Effector CD4-positive, alpha-beta T cell (primary cell): ENCODE results near the gene ITGB3.
"Not testable (repeated sequence)": the region's sequence is repeated elsewhere in the genome, so short reads cannot be mapped to it uniquely, and the experiment has no call there.

Source experiments
- DNase-seq: peaks from one replicate; pipeline ENCODE4 v3.0.0-alpha.2; 2020

Gene ITGB3

DNA sequence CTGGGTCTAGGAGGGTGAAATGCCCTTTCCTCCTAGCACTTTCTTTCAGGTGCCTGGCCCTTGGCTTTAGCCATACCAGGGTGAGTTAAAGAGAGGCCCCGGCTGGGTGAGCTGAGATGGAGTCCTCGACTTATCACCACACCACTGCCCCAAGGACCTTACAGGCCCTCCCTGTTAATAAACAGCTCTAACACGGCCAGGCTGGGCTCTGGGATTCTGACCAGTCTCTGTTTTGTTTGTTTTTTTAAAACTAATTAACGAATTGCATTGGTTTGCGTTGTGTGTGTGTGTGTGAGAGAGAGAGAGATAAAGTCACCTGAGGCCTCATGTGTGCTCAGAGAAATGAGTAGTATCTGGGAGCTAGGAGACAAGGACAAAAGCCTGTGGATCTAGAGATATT lies 30.2 kb upstream of the ITGB3 start:
- no peak for DNase-seq

DNA sequence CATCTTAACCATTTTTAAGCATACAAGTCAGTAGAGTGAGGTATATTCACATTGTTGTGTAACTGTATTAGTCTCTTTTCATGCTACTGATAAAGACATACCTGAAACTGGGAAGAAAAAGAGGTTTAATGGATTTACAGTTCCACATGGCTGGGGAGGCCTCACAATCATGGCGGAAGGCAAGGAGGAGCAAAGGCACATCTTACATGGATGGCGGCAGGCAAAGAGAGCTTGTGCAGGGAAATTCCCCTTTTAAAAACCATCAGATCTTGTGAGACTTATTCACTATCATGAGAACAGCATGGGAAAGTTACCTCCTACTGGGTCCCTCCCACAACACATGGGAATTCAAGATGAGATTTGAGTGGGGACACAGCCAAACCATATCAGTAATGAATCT lies 29.6 kb upstream of the ITGB3 start:
- DNase-seq, result not testable (repeated sequence)

DNA sequence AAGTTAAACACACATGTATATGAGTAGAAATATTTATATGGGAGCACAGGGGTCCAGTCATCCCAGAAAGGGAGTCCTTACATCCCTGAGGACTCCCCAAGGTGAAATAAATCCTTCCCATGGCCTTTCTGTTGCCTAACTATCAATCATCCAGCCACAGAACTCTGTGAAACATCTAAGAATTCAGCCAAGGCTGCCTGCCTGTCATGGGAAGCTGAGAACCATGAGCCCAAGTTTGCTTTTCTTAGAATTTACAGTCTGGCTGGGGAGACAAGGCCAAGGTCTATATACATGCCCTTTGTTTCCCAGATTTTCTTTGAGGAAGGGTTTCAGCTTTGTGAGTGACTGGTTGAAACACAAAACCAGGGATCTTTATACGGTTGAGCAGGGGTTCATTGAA lies 28.7 kb upstream of the ITGB3 start:
- no peak for DNase-seq

DNA sequence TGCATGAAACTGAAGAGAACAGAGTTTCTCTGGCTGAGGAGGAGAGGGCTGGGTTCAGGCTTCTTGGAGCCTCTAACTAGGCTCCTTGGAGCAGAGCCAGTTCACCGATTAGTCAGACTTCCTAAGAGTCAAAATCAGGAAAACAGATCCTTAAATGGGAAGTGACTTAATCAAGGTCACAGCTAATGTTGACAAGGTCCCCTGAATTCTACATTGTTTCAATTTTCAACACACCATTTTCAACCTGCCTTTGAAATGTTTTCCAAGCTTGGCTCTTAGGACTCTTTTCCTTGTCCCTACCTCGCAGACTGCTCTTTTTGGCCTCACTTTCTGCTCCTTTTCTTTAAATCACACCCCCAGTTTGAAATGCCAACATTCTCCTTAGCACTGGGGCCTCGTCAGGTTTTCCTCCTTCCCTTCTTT lies 28.2 kb upstream of the ITGB3 start:
- DNase-seq, result no peak

DNA sequence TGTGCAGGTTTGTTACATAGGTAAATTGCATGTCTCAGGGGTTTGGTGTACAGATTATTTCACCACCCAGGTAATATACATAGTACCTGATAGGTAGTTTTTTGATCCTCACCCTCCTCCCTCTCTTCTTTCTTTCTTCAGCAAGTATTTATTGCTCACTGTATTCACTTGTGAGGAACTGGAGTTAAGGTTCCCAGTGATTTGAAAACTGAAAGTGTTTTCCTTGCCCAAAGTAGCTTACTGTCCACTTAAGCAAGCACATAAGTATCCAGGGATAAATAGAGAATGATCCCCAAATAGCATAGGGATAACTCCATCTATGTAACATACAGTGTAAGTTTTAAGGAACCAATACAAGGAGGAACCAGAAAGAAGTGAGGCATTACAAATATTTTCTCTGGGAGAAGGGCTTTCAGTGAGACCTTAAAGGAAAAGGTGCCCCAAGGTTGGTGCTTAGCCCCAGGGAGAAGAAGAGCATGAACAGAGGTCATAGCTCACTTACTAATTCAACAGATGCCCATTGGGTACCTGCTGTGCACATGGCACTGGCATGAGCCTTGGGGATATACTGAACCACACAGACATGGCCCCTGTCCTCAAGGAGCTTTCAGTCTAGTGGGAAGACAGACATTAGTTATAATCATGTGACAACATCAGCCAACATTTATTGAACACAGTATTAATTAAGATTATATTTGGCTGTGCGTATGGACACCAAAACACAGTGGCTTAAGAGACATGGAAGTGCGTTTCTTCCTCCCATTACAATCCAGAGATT lies 27.5 kb upstream of the ITGB3 start:
- DNase-seq, result no peak

DNA sequence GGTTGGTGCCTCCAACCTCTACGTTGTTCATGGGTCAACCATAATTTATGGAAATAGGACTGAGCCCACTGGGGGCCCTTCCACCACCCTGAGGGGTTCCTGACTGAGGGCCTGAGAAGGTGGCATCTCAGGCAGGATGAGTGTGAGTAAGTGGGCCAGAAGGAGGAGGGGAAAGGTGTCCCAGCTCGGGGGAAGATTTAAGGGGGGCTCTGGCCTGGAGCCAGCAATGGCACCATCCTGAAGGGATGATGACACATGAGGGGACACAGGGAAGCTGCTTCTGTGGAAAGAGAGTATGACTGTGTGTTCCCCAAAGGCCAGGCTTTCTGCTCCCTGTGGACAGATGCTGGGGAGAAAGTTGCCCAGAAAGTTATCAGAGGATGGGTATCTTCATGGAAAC lies 25.8 kb upstream of the ITGB3 start:
- DNase-seq, result no peak

DNA sequence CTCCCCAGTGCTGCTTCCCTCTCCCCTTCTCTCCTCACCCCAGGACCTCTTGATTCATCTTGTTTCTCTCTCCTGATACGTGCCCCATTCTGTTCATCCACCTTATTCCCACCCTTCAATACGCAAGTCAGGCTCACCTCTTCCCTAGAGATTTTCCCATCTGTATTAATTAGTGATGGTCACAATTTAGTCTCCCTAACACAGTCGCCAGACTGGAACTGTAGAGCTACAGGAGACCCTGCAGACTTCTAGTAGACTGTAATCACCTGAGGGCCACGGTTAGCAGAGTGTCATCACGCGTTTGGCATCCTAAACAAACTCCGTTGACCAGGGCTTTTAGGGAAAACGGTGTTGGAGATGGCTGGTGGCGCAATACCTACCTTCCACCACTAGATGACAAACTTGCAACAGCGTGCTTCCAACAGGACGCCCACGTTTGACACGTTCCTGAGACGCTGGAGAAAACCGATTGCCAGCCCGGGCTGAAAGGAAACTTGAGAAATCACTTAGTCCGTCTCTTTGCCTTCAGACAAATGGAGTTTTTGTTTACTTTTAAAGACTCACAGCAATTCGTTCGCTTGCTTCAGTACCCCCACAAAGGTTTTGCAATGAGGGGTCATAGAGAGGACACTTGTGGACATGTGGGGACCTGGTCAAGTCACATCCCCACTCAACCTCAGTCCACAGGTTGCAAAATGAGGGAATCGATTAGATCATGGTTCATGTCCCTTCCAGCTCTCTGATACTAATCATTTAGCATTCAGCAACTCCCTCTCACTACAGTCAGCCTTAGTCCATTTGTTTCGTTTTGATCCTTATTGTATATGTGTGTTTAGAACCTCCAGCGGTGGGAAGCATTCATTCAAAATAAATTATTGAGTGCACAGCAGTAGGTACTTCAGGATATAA lies 23.8 kb upstream of the ITGB3 start:
- DNase-seq, result peak; percentile 50

DNA sequence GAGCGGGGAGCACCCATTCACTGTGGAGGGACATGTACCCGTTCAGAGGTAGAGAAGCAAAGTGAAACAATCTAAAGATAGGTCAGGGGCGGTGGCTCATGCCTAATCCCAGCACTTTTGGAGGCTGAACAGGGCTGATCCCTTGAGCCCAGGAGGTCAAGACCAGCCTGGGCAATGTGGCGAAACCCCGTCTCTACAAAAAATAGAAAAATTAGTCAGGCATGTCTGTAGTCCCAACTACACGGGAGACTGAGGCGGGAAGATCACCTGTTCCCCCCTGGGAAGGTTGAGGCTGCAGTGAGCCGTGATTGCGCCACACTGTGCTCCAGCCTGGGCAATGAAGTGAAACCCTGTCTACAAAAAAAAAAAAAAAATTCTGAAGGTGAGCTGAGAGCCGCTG lies 22.8 kb upstream of the ITGB3 start:
- DNase-seq, result no peak

DNA sequence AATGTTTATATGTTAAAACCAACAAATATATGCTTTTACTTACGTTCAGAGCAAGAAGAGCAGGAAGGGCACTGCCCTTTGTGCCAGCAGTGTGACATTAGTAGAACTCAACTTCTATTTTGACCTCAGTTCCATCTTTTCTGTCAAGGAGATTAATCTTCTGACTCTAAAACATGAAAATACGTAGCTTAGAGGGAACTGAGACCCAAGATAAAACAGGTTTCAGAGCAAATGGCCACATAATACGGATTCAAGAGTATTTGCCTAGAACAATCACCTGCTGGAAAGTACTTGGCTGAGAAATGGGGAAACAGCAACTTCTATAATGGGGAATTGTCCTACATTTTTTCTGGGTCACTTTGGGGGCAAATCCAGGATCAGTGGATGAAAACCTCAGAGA lies 22.3 kb upstream of the ITGB3 start:
- DNase-seq, result no peak

DNA sequence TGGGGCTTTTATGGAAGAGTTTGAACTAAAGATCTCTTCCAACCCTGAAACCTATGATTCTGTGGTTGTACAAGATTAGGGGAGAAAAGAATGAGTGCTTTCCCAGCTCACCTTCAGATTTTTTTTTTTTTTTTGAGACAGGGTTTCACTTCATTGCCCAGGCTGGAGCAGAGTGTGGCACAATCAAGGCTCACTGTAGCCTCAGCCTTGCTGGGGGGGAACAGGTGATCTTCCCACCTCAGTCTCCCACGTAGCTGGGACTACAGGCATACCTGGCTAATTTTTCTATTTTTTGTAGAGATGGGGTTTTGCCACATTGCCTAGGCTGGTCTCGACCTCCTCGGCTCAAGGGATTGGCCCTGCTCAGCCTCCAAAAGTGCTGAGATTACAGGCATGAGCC lies 21.8 kb upstream of the ITGB3 start:
- no peak for DNase-seq

DNA sequence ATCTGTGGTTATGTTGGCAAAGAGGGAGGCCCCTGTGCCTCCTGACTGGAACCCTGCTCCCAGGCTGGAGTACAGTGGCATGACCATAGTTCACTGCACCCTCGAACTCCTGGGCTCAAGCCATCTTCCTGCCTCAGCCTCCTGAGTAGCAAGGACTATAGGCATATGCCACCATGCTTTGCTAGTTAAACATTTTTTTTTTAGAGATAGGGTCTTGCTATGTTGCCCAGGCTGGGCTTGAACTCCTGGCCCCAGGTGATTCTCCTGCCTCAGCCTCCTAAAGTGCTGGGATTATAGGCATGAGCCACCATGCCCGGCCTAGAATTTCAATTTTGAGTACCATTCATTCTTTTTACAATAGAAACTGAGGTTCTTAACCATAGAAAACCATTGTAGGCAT lies 21.2 kb upstream of the ITGB3 start:
- no peak for DNase-seq

DNA sequence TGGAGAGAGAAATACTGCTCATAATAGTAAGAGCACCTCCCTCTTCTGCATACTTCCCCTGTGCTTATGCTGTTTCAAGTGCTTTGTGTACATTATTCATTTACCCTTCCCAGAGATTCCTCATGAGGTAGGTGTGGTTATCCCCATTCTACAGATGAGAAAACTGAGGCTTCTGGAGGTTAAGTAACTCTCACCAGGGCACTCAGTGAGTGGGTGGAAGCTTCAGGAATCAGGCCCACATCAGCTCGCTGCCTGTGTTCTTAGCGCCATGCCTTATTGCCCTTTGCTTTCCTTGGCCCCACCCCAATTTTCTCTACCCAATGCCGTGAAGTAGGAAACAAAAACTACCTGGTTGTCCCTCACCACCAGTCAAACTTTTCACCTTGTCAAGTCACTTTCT lies 18.1 kb upstream of the ITGB3 start:
- DNase-seq, result no peak

DNA sequence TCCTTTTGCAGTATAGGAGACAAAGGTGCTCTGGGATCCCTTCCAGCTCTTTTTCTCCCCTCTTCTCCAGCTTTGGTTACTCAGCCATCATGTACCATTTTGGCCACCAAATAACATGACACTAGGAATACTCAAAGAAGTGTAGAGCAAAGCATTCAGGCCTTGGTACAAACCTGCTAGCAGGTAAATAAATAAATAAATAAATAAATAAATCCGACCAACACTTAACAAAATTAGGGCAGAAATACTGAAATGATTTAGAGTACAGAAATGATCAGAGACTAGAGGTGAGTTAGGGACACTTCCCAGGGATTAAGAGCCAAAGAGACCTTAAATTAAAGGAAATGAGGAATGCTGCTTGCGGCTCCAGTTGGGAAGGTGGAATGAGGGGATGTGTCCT lies 17.7 kb upstream of the ITGB3 start:
- no peak for DNase-seq

DNA sequence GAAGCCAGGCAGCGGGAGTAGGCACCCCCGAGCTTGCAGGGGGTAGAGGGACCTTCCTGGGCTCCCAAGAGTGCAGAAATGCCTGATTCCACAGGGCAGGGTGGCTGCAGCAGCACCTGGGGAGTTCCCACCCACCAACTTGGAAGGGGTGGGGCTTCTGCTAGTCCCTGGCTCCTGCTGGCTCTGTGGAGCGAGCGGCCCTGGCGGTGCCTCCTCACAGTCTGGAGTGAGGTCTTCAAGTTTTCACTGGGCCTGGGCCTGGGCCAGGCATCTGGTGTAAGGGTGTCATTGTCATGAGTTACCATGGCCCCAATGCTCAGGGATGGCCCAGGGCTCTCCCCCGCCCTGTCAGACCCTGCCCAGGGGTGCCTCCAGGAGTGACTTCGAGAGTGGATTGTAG lies 15.8 kb upstream of the ITGB3 start:
- DNase-seq, result no peak

DNA sequence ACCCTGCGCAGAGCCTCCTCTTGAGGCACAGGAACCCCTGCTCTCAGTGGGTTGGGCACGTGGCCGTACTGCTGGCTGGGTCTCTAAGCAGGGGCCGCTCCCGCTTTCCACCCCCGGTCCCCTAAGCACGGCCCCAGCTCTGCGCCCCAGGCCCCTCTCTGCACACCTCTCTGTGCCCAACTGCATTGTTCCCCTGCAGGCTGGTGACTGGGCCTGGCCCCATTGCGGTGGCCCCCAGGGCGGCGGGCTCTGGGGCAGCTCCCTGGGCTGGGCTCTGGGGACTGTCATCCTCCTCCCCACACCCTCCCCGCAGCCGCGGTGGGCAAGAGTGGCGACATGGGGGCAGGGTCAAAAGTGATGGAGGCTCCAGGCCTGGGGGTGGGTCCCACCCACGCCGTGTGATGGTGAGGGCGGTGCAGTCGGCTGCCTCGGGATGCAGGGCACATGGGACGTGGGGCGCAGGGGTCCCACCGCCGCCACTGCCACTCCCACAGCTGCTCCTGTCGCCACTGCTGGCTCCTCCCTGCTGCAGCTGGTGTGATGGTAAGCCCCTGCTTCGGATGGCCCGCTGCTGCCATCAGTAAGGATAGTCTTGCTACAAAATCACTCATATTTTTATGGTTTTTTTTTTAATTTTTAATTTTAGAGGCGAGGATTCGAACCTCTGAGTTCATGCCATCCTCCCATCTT lies 15.2 kb upstream of the ITGB3 start:
- no peak for DNase-seq

DNA sequence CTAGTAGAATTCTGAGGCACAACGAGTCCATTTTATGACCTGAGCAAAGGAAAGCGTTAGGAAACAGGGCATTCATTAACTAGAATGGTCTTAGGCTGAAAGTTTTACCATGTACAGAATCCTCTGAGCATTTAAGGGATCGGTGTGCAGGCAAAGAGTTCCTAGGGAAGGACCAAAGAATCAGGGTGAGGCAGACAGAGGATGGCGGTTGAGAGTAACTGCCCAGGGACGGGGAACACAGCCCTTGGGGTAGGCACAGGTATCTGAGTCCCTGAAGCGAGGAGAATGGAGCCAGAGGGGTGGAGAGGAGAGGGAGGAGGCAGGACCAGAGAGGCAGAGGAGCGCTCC lies 14.0 kb upstream of the ITGB3 start:
- no peak for DNase-seq

DNA sequence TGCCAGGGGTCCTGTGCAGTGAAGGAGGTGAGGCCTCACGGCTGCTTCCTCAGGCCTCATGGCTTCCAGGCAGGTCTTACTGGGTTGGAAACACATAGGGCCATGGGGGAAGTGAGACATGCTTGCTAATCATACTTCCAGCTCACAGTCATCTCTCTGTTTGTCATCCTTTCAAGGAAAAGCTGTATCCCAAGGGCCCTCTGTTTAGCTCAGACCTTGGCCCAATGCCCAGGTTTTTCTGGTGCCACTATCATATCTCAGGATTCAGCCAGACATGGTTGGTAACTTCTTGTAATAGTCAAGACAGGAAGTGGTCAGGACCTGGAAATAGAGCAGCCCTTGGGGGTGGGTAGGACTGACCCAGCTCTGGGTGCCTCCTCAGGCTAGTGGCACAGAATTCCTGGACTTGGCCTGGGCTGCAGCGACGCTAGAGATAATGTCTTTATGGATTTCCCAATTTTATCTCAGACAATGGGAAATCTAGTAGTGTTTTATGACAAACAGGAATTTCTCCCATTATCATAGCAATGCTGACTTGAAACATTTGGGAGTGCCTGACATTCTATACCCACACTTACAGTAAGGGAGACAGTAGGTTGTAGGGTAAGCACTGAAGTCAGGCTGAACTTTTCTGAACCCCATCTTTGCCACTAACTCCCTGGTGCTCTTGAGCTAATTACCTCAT lies 13.5 kb upstream of the ITGB3 start:
- no peak for DNase-seq

DNA sequence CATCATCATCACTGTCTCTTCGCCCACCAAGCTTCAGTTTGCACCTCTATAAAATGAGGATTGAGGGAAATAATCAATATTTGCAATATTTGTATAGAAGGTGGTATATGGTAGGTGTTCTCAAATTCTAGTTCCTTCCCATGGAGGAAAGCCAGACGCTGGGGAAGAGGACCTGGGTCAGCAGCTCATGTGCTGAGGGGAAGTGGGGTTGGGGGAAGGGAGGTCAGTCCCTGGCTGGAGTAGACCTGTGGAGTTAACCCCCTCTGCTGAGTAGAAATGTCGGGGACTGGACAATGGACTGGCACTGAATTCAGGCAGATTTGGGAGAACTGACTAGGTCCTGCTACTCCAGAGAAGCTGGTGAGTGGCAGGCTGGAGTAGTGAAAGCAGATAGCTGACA lies 12.8 kb upstream of the ITGB3 start:
- DNase-seq, result no peak

DNA sequence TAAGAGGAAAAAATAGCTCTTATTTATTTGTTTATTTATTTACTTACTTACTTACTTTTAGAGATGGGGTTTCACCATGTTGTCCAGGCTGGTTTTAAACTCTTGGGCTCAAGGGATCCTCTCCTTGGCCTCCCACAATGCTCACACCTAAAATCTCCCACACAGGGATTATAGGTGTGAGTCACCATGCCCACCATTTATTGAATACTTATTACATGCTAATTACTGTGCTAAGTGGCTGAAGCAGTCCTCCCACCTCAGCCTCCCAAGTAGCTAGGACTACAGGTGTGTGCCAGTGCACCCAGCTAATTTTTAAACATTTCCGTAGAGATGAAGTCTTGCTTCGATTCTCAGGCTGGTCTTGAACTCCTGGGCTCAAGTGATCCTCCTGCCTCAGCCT lies 11.0 kb upstream of the ITGB3 start:
- DNase-seq, result no peak

DNA sequence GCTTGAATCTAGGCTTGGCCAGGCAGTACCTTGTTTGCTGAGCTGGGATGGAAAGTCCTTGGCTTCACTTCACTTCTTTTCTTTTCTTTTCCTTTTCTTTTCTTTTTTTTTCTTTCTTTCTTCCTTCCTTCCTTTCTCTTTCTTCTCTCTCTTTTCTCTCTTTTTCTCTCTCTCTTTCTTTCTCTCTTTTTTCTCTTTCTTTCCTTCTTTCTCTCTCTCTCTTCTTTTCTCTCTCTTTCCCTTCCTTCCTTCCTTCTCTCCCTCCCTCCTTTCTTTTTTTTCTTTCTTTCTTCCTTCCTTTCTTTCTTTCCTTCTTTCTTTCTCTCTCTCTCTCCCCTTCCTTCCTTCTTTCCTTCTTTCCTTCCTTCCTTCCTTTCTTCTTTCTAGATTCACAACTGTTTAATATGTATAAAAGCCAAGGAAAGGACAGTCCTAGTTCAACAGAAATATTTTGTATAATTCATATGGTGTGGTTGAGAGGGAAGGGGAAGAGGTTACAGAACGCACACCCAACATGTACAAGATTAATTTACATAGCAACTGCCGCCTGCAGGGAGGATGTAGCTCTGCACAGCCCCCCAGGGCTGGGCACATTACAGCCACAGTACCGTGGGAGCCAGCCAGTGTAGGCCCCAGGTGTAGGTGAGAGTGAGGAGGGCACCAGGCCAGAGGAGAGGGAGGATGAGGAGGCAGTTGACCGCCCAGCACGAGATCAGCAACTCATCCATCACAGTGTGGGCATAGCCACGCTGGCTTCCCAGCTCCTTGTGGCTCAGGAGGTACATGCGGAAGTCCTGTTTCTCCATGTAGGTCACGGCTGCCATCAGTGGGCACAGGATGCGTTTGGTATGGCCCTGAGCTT lies 9.7 kb upstream of the ITGB3 start:
- DNase-seq, result no peak

DNA sequence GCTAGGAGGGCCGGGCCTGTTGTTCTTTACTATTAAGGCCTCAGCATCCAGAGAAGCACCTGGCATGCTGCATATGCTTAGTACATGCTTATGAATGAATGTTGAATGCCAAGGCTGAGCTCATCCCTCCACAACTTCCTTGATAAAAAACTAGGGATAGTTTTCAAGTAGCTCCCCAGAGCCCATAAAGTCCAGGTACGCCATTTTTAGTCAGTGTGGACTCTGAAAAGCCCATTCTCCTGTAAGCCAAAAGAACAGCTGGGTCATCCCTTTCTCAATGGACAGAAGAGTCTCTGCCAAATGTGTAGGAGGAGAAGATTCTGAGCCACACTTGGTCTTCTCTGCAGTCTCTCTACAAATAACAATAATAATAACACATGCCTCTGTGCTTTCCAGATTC lies 8.9 kb upstream of the ITGB3 start:
- no peak for DNase-seq

DNA sequence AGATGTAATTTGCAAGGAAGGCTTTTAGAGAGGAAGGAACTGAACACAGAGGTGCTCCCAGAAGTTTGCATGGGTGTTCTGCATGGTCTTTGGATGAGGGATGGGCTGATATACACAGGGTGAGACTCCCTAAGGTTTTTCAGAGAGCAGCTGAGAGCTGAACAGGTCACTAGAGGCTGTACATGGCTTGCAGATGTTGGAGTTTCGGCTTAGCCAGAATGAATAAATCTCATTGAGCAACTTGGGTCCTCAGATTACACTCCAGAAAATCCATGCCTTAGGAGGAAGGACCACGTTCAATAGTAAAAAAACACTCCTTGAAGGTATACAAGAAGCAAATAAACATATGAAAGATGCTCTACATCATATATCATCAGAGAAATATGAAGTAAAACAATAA lies 7.5 kb upstream of the ITGB3 start:
- no peak for DNase-seq
